HG02870 (cell line): ENCODE data around the gene PHACTR1.

Experiments used
- ATAC-seq: cut with Tn5 transposase; IDR thresholded peaks from one replicate; pipeline ENCODE4 v1.9.1; 2021; ENCODE audit warnings: mild to moderate bottlenecking, moderate library complexity; ENCODE audit not compliant: unreplicated experiment

PHACTR1 gene

DNA sequence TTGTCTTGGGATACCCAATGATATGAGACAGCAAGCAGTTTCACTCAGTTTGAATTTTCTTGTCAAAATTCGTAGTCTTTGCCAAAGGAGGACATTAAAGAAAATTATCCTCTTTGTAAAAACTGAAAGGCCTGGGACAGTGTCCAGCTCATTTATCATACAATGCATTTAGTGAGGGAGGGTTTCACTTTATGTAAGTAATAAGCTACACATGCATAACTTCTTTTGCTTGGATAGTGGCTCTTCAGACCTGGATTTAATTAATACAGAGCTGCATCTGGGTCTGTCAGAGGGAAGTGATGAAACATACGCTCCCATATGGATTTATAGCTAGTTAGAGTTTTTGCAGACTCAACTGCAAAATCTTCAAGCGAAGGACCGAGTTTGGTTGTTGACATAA, 175.6 kb downstream of the PHACTR1 start:
- no peak for ATAC-seq

DNA sequence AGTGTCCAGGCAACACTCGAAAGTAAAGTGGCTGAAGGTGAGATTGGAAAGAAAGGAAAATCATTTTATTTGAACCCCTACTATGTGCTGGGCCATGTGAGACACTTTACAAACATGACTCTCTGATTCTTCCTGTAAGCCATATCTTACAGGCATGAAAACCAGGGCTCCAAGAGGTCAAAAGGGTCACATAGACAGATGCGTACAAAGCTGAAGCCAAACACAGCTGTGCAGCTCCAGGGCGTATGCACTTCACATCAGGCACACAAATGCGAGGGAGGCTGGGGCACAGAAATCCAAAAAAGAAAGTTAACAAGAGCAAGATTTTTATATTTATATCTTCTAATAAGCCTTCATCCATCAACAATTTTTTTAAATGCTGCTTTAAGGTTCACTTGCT, 176.5 kb downstream of the PHACTR1 start:
- ATAC-seq = no peak

DNA sequence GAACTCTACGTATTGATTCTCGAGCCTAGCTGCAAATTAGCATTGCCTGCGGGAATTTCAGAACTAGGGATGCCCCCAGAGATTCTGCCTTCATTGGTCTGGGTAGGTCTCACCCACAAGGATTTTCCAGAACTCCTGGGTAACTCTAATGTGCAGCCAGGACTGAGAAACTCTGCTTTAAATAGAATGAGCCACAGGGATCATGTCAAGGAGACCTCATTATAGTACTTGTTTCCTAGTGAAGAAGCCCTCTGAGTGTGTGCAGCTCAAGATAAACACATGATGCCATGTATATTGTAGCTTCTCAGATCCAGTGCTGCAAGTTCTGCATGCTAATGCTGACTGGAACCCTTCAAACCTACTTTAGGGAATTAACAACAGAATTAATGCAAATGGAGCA, 179.2 kb downstream of the PHACTR1 start:
- no peak for ATAC-seq

DNA sequence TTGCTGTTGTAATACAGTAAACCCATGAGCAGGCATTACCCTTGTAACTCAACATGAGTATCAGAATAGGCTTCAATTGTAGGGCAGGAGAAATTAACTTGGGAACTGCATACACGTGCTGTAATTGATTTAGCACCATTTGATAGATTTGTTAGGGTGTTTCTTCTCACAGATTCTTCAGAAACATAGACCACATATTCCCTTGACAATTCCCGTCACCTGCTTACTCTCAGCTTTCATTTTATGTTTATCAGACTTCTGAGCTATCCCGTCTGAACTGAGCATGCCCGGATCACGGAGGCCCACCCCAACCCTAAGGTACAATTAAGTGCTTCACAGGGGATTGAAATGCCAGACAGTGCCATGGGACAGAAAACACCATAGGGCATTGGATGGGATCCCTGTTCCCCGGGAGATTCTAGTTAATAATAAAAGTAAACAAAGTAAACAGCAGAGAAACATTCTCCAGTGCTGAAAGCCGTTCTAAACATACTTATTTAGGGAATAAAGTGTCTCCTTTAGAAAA, 179.7 kb downstream of the PHACTR1 start:
- no peak for ATAC-seq

DNA sequence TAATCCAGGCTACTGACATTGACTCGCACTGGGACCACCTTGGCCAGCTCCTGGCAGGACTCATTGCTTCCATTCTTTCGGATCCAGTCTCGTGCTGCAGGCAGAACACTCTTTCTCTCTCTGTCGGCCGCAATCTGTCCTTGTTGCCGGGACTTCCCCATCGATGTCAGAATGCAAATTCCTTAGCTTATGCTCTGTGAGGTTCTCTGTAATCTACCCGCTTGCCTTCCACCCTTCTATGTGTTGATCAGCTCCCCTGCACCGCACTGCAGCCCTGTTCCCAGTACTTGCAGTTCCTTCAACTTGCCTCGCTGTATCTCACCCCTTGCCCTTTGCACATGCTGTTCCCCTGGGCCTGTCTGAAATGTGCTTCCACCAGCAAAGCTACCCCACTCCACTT, 182.0 kb downstream of the PHACTR1 start:
- ATAC-seq = no peak

DNA sequence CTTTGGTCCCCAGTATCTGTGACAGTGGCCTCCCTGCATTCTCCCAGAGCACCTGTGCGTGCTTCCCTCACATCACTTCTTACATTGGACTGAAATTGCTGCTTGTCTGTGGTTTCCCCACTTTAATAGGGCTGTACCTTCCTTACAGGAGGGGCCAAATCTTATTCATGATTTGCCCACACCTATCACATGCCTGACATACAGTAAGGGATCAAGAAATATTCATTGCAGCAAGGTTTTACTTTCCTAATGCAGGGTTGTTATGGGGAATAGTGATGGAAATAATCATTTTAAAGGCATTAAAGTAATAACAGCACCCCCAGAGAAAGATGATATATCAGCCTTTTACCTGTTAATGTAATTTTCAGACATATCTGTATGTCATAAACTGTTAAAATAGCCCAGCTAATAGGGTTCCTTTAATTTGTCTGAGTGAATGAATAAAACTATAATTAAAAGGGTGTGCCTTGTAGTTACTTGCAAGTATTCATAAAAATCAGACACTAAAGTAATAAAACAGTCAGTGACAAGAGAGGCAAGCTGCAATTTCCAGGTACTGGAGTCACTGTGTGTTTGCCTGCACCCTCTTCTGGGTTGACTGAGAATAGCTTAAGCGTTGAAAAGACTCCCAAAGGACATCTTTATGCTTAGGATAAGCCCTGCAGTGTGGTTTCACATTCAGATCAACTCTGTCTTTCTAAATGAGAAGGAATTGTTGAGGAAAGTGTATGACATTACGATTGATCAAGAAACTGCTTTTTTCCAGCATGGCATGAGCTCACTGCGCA, 182.7 kb downstream of the PHACTR1 start:
- no peak for ATAC-seq

DNA sequence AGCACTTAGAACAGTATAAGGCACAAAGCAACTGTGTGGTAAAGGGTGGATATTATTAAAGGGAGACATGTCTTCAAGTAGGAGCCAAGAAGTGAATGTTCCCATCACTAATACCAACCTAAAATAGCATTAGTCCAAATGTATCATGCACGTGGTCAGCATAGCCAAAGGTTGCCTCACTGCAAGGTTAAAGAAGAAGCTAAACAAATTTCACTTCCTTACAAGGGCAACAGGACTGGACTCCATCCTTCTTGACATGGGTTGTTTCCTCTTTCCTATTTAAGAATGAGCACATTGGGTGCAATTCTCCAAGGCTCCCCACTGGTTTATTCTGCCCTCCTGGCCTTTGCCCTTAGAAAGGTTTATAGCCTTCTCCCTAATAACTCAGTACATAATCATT, 186.7 kb downstream of the PHACTR1 start:
- no peak for ATAC-seq

DNA sequence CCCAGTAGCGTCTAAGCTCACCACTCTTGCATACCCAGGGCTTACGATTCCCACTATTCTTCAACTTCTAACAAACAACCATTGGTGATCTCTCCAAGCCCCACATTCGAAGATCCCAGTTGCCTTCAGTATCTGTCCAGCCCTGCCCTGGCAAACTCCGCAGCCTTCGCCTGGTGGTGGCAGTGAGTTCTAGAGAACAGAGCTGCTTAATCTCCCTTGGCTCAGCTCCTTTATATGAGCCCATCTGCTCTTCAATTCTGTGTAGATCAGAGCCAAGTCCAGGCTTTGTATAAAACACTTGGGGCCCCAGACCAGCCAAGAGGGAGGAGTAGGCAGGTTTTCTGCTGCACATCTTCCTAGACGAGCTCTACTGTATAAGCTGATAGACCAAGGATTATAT, 193.3 kb downstream of the PHACTR1 start:
- ATAC-seq = no peak

DNA sequence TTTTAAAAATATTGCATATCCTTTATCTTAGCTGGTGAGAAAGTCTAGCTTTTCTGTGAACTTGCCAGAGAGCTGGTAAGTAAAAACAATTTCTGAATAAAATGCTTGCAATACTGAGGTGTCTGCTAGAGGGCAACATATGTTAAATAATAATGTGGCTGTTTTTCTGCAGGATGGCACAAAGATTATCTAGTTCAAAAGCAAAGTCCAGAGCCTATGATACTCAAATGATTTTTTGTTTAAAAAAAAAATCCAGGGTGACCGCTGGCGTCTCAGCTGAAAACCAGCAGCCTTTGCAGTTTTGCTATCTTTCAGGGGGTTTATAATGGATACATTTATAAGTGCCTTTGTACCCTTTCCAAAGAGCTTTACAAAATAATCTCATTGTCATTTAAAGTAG, 194.9 kb downstream of the PHACTR1 start:
- no peak for ATAC-seq

DNA sequence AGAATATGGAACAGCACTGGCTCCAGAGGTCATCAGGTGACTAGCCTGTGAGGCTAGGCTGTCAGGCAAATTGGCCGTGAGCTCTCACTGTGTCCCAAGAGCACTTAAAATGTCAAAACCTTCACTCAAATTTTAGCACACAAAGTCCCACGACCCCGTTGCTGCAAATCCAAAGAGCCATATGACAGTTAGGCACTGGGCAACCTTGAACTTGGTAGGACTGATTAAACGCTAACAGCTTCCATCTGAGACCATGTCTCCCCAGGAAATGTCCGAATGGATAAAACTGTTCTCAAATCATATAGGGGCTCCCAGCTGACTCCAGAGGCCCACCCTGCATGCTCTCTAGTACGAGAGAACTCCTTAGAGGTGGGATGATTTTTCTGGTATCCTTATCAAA, 196.6 kb downstream of the PHACTR1 start:
- ATAC-seq = no peak

DNA sequence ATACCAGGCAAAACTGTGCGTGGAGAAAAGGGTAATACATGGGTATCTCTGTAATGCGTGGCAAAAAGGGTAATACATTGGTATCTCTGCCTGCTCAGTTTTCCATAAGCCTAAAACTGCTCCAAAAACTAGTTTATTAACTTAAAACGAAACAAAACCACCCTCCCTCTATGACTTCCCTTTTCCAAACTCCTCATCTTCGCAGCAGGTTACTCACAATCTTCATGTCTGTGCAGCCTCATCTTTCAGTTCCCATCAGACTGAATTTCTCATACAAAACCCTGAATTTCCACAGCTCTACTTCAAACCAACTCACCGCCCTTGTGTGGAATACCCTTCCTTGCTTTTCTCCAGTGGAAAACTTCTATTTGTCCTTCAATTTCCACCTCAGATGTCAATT, 199.4 kb downstream of the PHACTR1 start:
- no peak for ATAC-seq

DNA sequence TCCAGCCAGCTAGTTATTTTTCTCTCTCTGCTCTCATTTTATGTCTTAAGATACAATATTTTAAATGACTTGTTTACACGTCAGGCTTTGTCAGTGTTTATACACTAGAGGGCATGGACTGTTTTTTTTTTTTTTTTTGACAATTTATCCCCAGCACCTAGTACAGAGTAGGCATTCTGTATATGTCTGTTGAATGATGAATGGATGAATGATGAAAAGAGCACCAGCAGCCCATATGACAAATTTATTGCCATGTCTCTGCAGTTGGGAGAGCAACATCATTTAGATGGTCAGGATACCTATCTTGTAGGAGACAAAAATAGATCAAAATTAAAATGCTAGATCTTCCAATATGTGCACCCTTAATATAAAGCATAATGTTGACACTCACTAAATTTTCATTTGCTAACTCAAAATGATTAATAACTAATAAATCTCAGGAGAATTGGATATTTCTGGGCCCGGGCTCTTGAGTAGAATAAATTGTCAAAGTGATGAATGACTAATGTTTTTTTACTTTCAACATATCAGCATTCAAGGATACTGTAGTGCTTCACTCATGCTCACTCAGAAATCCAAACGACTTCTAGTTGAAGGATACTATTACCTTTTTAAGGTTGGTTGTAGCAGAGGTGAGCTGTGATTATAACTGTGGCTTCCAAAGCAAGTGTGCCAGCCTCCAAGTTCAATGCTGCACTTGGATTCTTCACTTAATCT, 200.0 kb downstream of the PHACTR1 start:
- no peak for ATAC-seq

DNA sequence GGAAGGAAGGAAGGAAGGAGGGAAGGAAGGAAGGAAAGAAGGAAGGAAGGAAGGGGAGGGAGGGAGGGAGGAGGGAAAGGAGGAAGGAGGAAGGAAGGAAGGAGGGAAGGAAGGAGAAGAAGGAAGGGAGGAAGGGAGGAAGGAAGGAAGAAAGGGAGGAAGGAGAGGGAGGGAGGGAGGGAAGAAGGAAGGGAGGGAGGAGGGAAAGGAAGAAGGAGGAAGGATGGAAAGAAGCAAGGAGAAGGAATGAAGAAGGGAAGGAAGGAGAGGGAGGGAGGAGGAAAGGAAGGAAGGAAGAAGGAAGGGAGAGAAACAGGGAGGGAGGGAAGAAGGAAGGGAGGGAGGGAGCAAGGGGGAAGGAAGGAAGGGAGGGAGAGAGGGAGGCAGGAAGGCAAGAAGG, 204.9 kb downstream of the PHACTR1 start:
- no peak for ATAC-seq

DNA sequence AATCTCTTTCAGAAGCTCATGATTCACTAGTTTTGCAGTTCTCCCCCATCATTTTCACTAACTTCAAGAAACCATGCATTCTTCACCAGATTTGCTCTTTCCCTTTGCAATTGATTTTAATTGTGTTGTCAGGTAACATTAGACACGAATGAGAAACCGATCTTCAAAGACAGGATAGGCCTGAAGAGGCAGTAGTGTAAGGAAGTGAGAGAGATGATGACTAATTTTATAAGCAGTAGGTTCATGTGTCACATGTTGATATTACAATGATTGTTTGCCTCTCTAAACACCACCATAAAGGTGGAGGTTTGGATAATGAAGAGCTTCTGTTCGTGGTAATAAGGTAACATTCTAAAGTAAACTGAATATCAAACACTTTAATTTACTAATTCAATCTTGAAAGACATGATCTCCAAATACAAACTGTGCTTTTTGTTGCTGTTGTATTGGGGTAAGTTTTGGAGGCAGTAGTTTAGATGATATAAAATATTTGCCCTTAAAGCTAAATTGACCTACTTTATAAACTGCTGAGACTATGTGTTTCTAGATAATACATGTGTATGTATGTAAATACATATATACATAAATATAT, 207.2 kb downstream of the PHACTR1 start:
- no peak for ATAC-seq

DNA sequence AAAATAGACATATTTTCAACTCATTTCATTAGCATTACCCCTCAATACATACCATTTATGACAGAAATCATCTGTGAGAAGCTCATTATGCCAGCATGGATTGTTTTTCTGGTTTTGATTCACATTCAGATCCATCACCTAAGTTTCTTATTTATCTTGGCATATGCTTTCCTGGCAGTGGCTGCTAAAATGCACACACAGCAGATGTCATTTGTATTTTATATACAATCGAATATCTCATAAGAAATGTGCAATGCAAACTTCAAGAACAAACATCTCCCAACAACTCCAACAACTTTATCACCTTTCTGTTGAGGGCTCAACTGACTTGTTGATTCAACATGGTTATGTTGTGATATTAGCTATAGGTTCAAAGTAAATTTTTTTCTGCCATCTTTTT, 208.3 kb downstream of the PHACTR1 start:
- ATAC-seq = no peak

DNA sequence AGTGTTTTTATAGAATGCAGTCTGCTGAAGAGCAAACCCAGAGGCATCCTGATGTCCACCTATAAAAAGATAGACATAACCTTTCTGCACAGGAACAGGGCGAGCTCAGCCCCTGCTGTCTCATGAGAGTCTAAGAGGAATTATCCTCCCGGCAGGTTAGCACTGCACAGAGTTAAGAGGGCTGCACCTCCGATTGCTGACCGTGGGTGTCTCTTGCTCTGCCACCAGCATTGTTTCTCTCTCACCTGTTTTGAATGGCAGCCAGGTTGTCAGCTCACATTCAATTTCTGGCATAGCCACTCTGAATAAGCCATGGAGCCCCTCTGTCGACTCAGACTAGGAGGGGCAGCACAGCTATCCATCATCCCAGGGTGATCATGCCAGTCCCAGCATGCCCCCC, 211.2 kb downstream of the PHACTR1 start:
- ATAC-seq = no peak

DNA sequence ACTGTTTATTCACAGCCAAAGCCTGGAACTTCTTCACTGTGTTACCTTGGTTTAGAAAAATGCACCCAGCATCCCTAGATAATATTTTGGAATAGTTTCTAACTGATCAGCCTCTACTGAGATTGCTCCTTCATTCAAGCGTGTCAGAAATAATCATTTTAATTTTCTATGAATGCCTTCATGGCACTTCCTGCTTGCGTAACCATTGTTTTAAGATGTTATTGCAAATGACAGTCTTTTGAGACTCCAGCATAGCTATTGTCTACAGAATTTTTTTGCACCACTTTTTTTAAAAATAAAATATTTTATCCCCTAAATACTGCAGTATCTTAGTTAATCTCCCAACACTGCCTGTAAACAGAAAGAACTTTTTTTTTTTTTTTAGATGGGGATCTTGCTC, 213.1 kb downstream of the PHACTR1 start:
- no peak for ATAC-seq

DNA sequence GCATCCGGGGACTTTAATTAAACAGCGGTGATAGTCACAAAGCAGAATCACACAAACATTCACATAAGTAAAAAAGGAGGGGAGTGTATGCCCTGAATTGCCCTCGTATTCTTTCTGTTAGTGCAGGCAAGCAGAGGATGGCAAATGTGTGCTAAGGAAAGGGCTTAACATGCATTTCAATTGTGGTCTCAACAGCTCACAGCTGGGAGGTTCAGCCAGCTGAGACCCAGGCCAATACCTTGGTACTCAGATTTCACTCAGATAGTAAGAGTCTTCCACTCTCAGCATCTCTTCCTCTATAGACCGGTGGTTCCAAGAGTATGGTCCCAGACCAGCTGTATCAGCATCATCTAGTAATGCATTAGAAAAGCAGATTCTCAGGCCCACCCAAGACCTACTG, 215.1 kb downstream of the PHACTR1 start:
- ATAC-seq = no peak

DNA sequence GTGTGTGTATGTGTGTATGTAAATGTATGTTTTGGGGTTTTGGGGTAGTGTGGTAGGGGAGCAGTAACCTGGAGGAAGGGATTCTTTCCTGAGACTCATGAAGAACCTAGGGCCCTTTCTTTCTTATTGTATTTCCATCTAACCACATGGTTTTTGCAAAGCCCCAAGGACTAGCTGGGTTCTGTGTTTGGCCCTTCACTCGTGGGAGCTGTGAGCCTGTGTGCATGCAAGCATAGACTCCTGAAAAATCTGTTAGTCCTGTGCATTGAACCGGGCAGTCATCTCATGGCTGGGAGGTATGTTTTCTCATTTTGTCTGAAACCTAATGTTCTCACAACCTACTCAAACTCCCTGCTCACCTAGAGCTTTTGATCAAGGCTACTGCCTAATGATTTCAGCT, 219.1 kb downstream of the PHACTR1 start:
- ATAC-seq = no peak

DNA sequence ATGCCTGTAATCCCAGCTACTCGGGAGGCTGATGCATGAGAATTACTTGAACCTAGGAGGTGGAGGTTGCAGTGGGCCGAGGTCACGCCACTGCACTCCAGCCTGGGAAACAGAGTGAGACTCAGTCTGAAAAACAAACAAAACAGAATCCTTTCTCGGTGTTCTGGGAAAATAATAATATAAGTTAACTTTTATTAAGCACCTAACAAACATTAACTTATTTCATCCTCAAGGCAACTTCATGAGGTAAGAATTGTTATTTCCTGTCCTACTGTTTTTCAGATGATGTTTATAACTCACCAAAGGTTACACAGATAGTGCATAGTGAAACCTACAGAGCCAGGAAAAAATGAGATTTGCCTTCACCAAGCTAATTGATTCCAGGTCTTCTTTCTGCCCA, 221.4 kb downstream of the PHACTR1 start:
- no peak for ATAC-seq

DNA sequence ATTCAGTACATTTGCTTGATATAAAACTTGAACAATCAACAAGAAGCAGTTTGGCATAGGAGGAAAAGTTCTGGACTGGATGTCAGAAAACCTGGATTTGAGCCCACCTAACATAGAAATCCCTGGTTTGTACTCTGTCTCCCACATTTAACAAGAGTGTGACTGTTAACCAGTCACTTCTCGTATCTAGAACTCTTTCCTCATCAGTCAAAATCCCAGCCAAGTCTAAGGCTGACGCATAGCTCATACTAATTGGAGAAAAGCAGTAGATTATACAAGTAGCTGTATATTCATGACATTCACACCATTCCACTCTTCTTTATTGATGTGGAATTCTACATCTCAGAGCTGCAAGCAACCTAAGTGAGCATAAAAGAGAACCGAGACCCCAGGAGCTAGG, 222.7 kb downstream of the PHACTR1 start:
- no peak for ATAC-seq

DNA sequence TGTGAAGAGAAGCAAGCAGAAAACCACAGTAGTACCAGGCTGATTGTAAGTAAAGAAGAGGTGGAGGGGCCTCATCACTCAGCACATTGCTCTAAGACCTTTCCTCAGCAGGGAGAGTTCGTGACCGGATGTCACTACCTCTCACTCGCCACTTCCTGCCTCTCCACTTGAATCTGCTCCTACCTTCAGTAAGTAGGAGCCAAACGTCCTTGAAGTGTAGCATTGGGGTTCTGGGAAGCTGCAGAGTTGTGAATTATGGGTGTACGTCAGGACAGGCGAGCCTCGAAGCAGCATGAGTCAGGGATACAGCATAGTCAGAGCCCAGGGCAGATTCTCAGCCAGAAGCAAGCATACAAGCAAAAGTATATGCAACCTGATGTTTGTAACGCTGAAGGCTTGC, 224.9 kb downstream of the PHACTR1 start:
- no peak for ATAC-seq
